HepG2 (cell line): ENCODE measurements around the gene MYOM1. TPM values are rescaled to one million over a fixed set of nuclear protein-coding genes. Genes with fewer than 3 reads are reported as not detected.

Source experiments
- FOXK2 ChIP-seq: fragments of 450-650 bp; IDR thresholded peaks from 2 replicates; pipeline ENCODE4 v1.6.1; 2016
- GATAD2A ChIP-seq: IDR thresholded peaks from 2 replicates; pipeline ENCODE4 v1.6.1; 2016
- KIAA2018 ChIP-seq: sonication (generic); formaldehyde crosslinking; IDR thresholded peaks from 2 replicates; pipeline ENCODE4 v1.5.0; 2020; ENCODE audit warnings: mild to moderate bottlenecking, missing genetic modification reagents, borderline replicate concordance
- PHF5A ChIP-seq: IDR thresholded peaks from one replicate; pipeline ENCODE4 v1.6.1; 2018; ENCODE audit warnings: low read depth, missing genetic modification reagents; ENCODE audit not compliant: unreplicated experiment
- TAF1 ChIP-seq: sonication (generic); formaldehyde crosslinking; IDR thresholded peaks from 2 replicates; pipeline ENCODE4 v1.4.0; 2020; ENCODE audit warnings: missing genetic modification reagents
- ZNF326 ChIP-seq: sonication (generic); formaldehyde crosslinking; IDR thresholded peaks from 2 replicates; pipeline ENCODE4 v1.4.0; 2020; ENCODE audit warnings: missing genetic modification reagents, borderline replicate concordance
- ZNF709 ChIP-seq: sonication (generic); formaldehyde crosslinking; IDR thresholded peaks from 2 replicates; pipeline ENCODE4 v1.5.0; 2020; ENCODE audit warnings: mild to moderate bottlenecking, missing genetic modification reagents
- ZNF747 ChIP-seq: sonication (generic); formaldehyde crosslinking; IDR thresholded peaks from 2 replicates; pipeline ENCODE4 v1.8.1; 2023; ENCODE audit warnings: missing genetic modification reagents, mild to moderate bottlenecking, borderline replicate concordance
- polyA plus RNA-seq, 8 experiments: library from polyadenylated mRNA; depleted of rRNA in 3 of 8; stranded (reverse) in 7 of 8; unstranded in 1 of 8; fragments of >200 nt; fragmentation: Illumina TruSeq in 4 of 8; extraction: Trizol in 4 of 8; gene quantifications; 2 replicates each; pipeline versions ENCODE4 v1.2.1 to v1.2.3, GENCODE V29; 2011 to 2016; ENCODE audit warnings: low read depth in 4 of 8, missing spikeins in 1 of 8, mixed read lengths in 1 of 8; ENCODE audit not compliant: insufficient read depth in 1 of 8
- total RNA-seq, 5 experiments: library from RNA; depleted of rRNA; stranded (reverse); fragments of >200 nt; fragmentation: Illumina TruSeq; extraction: Trizol; gene quantifications; 2 replicates each; pipeline ENCODE4 v1.2.3, GENCODE V29; 2016; ENCODE audit warnings: low read depth in 1 of 5
- TF ChIP-seq, protein P1 (sequence below): sonication (generic); formaldehyde crosslinking; IDR thresholded peaks from one replicate; pipeline ENCODE4 v1.5.1; 2020; ENCODE audit warnings: mild to moderate bottlenecking, missing genetic modification reagents; ENCODE audit errors: not compliant biosample characterization
- TF ChIP-seq, protein P2 (sequence below): IDR thresholded peaks from 2 replicates; pipeline ENCODE4 v1.6.1; 2016; ENCODE audit warnings: mild to moderate bottlenecking
- TF ChIP-seq, protein P3 (sequence below): sonication (generic); formaldehyde crosslinking; IDR thresholded peaks from 2 replicates; pipeline ENCODE4 v1.8.1; 2023; ENCODE audit warnings: mild to moderate bottlenecking, missing genetic modification reagents, borderline replicate concordance

Gene MYOM1
- total and polyA plus RNA-seq, 2 of the 13 experiments (the other 11 are each of a cell fraction or from before 2014, with no cell fraction given) = 0.46 to 0.98 TPM

DNA sequence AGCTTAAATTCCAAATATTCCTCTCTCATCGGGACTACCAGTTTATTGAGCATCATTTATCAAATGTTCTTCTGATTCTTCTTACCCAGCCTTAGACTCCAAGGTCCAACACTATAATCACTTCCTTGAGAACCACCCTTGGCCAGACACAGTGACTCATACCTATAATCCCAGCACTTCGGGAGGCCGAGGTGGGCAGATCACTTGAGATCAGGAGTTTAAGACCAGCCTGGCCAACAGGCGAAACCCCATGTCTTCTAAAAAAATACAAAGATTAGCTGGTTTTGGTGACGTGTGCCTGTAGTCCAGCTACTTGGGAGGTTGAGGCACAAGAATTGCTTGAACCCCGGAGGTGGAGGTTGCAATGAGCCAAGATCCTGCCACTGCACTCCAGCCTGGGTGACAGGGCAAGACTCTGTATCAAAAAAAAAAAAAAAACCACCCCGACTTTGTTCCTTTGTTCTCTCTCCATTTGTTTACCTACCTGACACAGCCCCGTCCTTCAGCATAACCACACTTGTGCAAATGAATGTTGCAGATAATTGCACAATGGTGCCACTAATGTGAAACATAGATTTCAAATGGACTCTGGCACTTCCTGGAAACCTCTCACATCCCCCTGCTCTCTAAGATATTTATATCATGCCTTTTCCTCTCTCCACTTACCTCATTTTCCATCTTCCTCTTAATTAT is 167.9 kb downstream of the MYOM1 start (continued):
- TF ChIP-seq, protein P1, sequence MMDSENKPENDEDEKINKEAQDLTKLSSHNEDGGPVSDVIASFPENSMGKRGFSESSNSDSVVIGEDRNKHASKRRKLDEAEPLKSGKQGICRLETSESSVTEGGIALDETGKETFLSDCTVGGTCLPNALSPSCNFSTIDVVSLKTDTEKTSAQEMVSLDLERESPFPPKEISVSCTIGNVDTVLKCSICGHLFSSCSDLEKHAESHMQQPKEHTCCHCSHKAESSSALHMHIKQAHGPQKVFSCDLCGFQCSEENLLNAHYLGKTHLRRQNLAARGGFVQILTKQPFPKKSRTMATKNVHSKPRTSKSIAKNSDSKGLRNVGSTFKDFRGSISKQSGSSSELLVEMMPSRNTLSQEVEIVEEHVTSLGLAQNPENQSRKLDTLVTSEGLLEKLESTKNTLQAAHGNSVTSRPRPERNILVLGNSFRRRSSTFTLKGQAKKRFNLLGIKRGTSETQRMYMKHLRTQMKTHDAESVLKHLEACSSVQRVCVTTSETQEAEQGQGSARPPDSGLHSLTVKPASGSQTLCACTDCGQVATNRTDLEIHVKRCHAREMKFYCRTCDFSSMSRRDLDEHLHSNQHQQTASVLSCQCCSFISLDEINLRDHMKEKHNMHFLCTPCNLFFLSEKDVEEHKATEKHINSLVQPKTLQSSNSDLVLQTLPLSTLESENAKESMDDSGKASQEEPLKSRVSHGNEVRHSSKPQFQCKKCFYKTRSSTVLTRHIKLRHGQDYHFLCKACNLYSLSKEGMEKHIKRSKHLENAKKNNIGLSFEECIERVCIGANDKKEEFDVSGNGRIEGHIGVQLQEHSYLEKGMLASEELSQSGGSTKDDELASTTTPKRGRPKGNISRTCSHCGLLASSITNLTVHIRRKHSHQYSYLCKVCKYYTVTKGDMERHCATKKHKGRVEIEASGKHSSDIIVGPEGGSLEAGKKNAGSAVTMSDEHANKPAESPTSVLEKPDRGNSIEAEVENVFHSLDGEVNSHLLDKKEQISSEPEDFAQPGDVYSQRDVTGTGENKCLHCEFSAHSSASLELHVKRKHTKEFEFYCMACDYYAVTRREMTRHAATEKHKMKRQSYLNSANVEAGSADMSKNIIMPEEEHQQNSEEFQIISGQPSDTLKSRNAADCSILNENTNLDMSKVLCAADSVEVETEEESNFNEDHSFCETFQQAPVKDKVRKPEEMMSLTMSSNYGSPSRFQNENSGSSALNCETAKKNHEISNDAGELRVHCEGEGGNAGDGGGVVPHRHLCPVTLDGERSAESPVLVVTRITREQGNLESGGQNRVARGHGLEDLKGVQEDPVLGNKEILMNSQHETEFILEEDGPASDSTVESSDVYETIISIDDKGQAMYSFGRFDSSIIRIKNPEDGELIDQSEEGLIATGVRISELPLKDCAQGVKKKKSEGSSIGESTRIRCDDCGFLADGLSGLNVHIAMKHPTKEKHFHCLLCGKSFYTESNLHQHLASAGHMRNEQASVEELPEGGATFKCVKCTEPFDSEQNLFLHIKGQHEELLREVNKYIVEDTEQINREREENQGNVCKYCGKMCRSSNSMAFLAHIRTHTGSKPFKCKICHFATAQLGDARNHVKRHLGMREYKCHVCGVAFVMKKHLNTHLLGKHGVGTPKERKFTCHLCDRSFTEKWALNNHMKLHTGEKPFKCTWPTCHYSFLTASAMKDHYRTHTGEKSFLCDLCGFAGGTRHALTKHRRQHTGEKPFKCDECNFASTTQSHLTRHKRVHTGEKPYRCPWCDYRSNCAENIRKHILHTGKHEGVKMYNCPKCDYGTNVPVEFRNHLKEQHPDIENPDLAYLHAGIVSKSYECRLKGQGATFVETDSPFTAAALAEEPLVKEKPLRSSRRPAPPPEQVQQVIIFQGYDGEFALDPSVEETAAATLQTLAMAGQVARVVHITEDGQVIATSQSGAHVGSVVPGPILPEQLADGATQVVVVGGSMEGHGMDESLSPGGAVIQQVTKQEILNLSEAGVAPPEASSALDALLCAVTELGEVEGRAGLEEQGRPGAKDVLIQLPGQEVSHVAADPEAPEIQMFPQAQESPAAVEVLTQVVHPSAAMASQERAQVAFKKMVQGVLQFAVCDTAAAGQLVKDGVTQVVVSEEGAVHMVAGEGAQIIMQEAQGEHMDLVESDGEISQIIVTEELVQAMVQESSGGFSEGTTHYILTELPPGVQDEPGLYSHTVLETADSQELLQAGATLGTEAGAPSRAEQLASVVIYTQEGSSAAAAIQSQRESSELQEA = no peak
- TF ChIP-seq, protein P2, sequence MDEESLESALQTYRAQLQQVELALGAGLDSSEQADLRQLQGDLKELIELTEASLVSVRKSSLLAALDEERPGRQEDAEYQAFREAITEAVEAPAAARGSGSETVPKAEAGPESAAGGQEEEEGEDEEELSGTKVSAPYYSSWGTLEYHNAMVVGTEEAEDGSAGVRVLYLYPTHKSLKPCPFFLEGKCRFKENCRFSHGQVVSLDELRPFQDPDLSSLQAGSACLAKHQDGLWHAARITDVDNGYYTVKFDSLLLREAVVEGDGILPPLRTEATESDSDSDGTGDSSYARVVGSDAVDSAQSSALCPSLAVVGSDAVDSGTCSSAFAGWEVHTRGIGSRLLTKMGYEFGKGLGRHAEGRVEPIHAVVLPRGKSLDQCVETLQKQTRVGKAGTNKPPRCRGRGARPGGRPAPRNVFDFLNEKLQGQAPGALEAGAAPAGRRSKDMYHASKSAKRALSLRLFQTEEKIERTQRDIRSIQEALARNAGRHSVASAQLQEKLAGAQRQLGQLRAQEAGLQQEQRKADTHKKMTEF (CRISPR knock-in tag) = peak; percentile 94
- TF ChIP-seq TAF1 (peak; percentile 29; the same call in 1 of the 2 replicates), PHF5A (CRISPR knock-in tag) (peak; percentile 52), GATAD2A (CRISPR knock-in tag) (peak; percentile 99), FOXK2 (peak; percentile 87), ZNF709 (CRISPR knock-in tag) (no peak), ZNF326 (CRISPR knock-in tag) (no peak), ZNF747 (peak; percentile 48; the same call in 1 of the 2 replicates), KIAA2018 (CRISPR knock-in tag) (no peak)
- TF ChIP-seq, protein P3, sequence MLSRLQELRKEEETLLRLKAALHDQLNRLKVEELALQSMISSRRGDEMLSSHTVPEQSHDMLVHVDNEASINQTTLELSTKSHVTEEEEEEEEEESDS (CRISPR knock-in tag) = no peak
